ENCODE results near the gene SGMS1. TPM values are rescaled to one million over a fixed set of nuclear protein-coding genes. Genes with fewer than 3 reads are reported as not detected.

SGMS1 gene
- total RNA-seq, 4 donors from 2014 or later, result 28.3 to 44.5 (median 41.7) TPM

GRCh38 chr10:50398381-50398780, 225.4 kb downstream of the SGMS1 start:
- in situ Hi-C loops (cut with MboI; ENCODE audit: low pct_ligation_motif_present in 1 of 4, low pct_unique_long_range_greater_than_20kb in 1 of 4, low sequenced_read_pairs in 3 of 4) (no loop called here), intact Hi-C loops (cut with DNase I; ENCODE audit: low total_unique reads) (no loop called here)
- H3K27me3 ChIP-seq, result no peaks in the 10 kb centered on the region
- WGBS, 2 donors (ENCODE audit: low coverage in 1 of 2), result 61 to 65% methylated on average over 2 of the region's 2 CpGs
- no peak for TF ChIP-seq POLR2A (IDR thresholded peaks at IDR 0.05)
- TF ChIP-seq POLR2AphosphoS5 (IDR thresholded peaks at IDR 0.05), result no peak
- TF ChIP-seq EP300 (IDR thresholded peaks at IDR 0.05; ENCODE audit: low read depth), result no peak
- no peak for TF ChIP-seq CTCF (IDR thresholded peaks at IDR 0.05)
- no peak overlapping the region for H3K27ac ChIP-seq
- no peak overlapping the region for H3K4me3 ChIP-seq
- no peak for DNase-seq
- H3K9me3 ChIP-seq, result no peaks in the 10 kb centered on the region
- H3K36me3 ChIP-seq, result no peaks in the 10 kb centered on the region
- peaks cover 0 to 12% (median 7%) of the 10 kb centered on the region in 4 donors for H3K4me1 ChIP-seq

- WGBS, 2 donors (ENCODE audit: low coverage in 1 of 2), result 72 to 75% methylated on average over 7 to 8 of the region's 8 CpGs
- DNase-seq, result no peak
- Histone ChIP-seq H3K9me3 (no peaks in the 10 kb centered on the region), H3K4me1 (peaks cover 0 to 15% (median 7%) of the 10 kb centered on the region in 4 donors), H3K4me3 (no peak overlapping the region), H3K27ac (no peak overlapping the region), H3K36me3 (no peaks in the 10 kb centered on the region), H3K27me3 (no peaks in the 10 kb centered on the region)
- intact Hi-C loops (cut with DNase I; ENCODE audit: low total_unique reads), result no loop called here
- in situ Hi-C loops (cut with MboI; ENCODE audit: low pct_ligation_motif_present in 1 of 4, low pct_unique_long_range_greater_than_20kb in 1 of 4, low sequenced_read_pairs in 3 of 4), result no loop called here
- TF ChIP-seq EP300 (IDR thresholded peaks at IDR 0.05; ENCODE audit: low read depth) (no peak), POLR2AphosphoS5 (IDR thresholded peaks at IDR 0.05) (no peak), POLR2A (IDR thresholded peaks at IDR 0.05) (no peak), CTCF (IDR thresholded peaks at IDR 0.05) (no peak)
These were observed 226.2 kb downstream of the SGMS1 start for GRCh38 chr10:50397312-50398140.

GRCh38 chr10:50396491-50397311, 227.1 kb downstream of the SGMS1 start:
- peaks cover 0 to 15% (median 7%) of the 10 kb centered on the region in 4 donors for H3K4me1 ChIP-seq
- H3K27me3 ChIP-seq, result no peaks in the 10 kb centered on the region
- intact Hi-C loops (cut with DNase I; ENCODE audit: low total_unique reads) (no loop called here), in situ Hi-C loops (cut with MboI; ENCODE audit: low pct_ligation_motif_present in 1 of 4, low pct_unique_long_range_greater_than_20kb in 1 of 4, low sequenced_read_pairs in 3 of 4) (no loop called here)
- DNase-seq, result no peak
- H3K4me3 ChIP-seq, result no peak overlapping the region
- TF ChIP-seq CTCF (IDR thresholded peaks at IDR 0.05) (no peak), POLR2A (IDR thresholded peaks at IDR 0.05) (no peak), POLR2AphosphoS5 (IDR thresholded peaks at IDR 0.05) (no peak), EP300 (IDR thresholded peaks at IDR 0.05; ENCODE audit: low read depth) (no peak)
- H3K36me3 ChIP-seq, result no peaks in the 10 kb centered on the region
- no peaks in the 10 kb centered on the region for H3K9me3 ChIP-seq
- 76 to 88% methylated on average over 6 to 7 of the region's 7 CpGs for WGBS, 2 donors (ENCODE audit: low coverage in 1 of 2)
- no peak overlapping the region for H3K27ac ChIP-seq

- Histone ChIP-seq H3K36me3 (no peaks in the 10 kb centered on the region), H3K27ac (no peak overlapping the region), H3K4me1 (peaks cover 0 to 15% (median 7%) of the 10 kb centered on the region in 4 donors), H3K27me3 (no peaks in the 10 kb centered on the region), H3K4me3 (no peak overlapping the region), H3K9me3 (no peaks in the 10 kb centered on the region)
- WGBS, 2 donors (ENCODE audit: low coverage in 1 of 2), result 76 to 79% methylated on average over 2 of the region's 2 CpGs
- no peak for DNase-seq
- intact Hi-C loops (cut with DNase I; ENCODE audit: low total_unique reads), result no loop called here
- in situ Hi-C loops (cut with MboI; ENCODE audit: low pct_ligation_motif_present in 1 of 4, low pct_unique_long_range_greater_than_20kb in 1 of 4, low sequenced_read_pairs in 3 of 4), result no loop called here
- TF ChIP-seq CTCF (IDR thresholded peaks at IDR 0.05) (no peak), POLR2A (IDR thresholded peaks at IDR 0.05) (no peak), POLR2AphosphoS5 (IDR thresholded peaks at IDR 0.05) (no peak), EP300 (IDR thresholded peaks at IDR 0.05; ENCODE audit: low read depth) (no peak)
These were observed 227.9 kb downstream of the SGMS1 start for GRCh38 chr10:50395851-50396250.

Data from transverse colon (tissue), 4 donors.